ENCODE measurements around the gene USP19.

DNA sequence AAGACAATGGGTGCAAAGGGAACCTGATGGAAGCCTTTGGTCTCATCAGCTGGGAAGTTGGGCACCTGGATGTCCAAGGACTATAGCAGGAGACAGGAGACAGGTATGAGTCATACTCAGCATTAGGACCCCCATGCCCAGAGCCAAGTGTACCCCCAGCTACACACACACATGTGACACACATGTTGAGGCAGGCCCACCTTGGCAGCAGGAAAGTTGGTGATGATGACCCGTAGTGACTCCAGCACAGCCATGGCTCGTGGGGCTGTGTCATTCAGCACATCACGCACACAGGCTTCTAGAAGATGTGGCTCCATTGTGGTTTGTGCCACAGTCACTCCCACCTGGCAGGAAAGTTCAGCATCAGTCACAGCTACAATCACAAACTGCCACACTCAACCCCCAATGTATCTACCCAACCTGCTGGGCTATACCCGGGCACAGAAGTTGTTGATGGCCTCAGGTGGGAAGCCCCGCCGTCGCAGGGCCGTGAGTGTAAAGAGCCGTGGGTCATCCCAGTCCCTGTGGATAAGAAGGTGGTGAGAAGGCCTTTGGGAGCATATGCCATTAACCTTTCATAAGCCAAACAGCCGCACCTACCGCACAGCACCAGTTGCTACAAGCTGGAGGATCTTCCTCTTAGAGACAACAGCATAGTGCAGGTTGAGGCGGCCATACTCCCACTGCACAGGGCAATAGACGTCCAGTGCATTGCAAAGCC lies 21.6 kb downstream of the USP19 start:
- TF ChIP-seq, protein P1, sequence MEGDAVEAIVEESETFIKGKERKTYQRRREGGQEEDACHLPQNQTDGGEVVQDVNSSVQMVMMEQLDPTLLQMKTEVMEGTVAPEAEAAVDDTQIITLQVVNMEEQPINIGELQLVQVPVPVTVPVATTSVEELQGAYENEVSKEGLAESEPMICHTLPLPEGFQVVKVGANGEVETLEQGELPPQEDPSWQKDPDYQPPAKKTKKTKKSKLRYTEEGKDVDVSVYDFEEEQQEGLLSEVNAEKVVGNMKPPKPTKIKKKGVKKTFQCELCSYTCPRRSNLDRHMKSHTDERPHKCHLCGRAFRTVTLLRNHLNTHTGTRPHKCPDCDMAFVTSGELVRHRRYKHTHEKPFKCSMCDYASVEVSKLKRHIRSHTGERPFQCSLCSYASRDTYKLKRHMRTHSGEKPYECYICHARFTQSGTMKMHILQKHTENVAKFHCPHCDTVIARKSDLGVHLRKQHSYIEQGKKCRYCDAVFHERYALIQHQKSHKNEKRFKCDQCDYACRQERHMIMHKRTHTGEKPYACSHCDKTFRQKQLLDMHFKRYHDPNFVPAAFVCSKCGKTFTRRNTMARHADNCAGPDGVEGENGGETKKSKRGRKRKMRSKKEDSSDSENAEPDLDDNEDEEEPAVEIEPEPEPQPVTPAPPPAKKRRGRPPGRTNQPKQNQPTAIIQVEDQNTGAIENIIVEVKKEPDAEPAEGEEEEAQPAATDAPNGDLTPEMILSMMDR (conservative IDR thresholded peaks at IDR 0.05; ENCODE audit: low read length), result no peak
- TF ChIP-seq EZH2phosphoT487 (IDR thresholded peaks at IDR 0.05; ENCODE audit: borderline replicate concordance, low read depth, low read length), result no peak
